GM21717 (cell line): ENCODE data around the gene SRD5A3.
"Not testable (repeated sequence)": the region's sequence is repeated elsewhere in the genome, so short reads cannot be mapped to it uniquely, and the experiment has no call there.

Experiments used
- ATAC-seq: cut with Tn5 transposase; IDR thresholded peaks from one replicate; pipeline ENCODE4 v1.9.1; 2021; ENCODE audit warnings: mild to moderate bottlenecking, moderate library complexity; ENCODE audit not compliant: unreplicated experiment

The SRD5A3 gene

GRCh38 chr4:55345054-55345453 lies 988 bp upstream of the SRD5A3 start:
- no peak for ATAC-seq

GRCh38 chr4:55346851-55347255 lies 811 bp downstream of the SRD5A3 start:
- ATAC-seq = no peak

- ATAC-seq = no peak
These were observed 1.7 kb downstream of the SRD5A3 start for GRCh38 chr4:55347610-55348228.

- ATAC-seq = no peak
These were observed 2.4 kb downstream of the SRD5A3 start for GRCh38 chr4:55348466-55348865.

GRCh38 chr4:55350870-55351269 lies 4.8 kb downstream of the SRD5A3 start:
- not testable (repeated sequence) for ATAC-seq

- no peak for ATAC-seq
These were observed 5.8 kb downstream of the SRD5A3 start for GRCh38 chr4:55351824-55352223.

- no peak for ATAC-seq
These were observed 6.7 kb downstream of the SRD5A3 start for GRCh38 chr4:55352726-55353125.

- ATAC-seq = not testable (repeated sequence)
These were observed 7.2 kb downstream of the SRD5A3 start for GRCh38 chr4:55353228-55353747.

GRCh38 chr4:55354648-55355047 lies 8.6 kb downstream of the SRD5A3 start:
- no peak for ATAC-seq

- ATAC-seq = no peak
These were observed 9.5 kb downstream of the SRD5A3 start for GRCh38 chr4:55355555-55355954.

GRCh38 chr4:55356991-55357461 lies 11.0 kb downstream of the SRD5A3 start:
- no peak for ATAC-seq

GRCh38 chr4:55358246-55358645 lies 12.2 kb downstream of the SRD5A3 start:
- ATAC-seq = no peak

- peak; percentile 83 for ATAC-seq
These were observed 12.6 kb downstream of the SRD5A3 start for GRCh38 chr4:55358668-55359067.

GRCh38 chr4:55359397-55359916 lies 13.4 kb downstream of the SRD5A3 start:
- no peak for ATAC-seq

GRCh38 chr4:55362938-55363337 lies 16.9 kb downstream of the SRD5A3 start:
- ATAC-seq = not testable (repeated sequence)

GRCh38 chr4:55363691-55364351 lies 17.8 kb downstream of the SRD5A3 start:
- ATAC-seq = no peak

- ATAC-seq = no peak
These were observed 18.8 kb downstream of the SRD5A3 start for GRCh38 chr4:55364691-55365344.

GRCh38 chr4:55365345-55365728 lies 19.3 kb downstream of the SRD5A3 start:
- no peak for ATAC-seq

GRCh38 chr4:55366621-55367020 lies 20.6 kb downstream of the SRD5A3 start:
- no peak for ATAC-seq

GRCh38 chr4:55367084-55367722 lies 21.2 kb downstream of the SRD5A3 start:
- ATAC-seq = no peak

GRCh38 chr4:55369968-55370367 lies 23.9 kb downstream of the SRD5A3 start:
- ATAC-seq = no peak
